IMR-90 (cell line): ENCODE data around the gene PDE4C. TPM values are rescaled to one million over a fixed set of nuclear protein-coding genes. Genes with fewer than 3 reads are reported as not detected.

Experiments used
- ATAC-seq: fragments of 200-7000 bp; cut with Tn5 transposase; 2 replicates; pipeline ENCODE4 v1.9.1; 2020; ENCODE audit warnings: low read depth, mild to moderate bottlenecking, moderate library complexity
- BruUV-seq: library from RNA; stranded (reverse); fragments of 400-500 nt; replicated peaks from 2 replicates; lab custom pipeline; 2021; lab: Mats Ljungman, UMichigan
- CTCF ChIA-PET: fragments of 300-600 bp; formaldehyde crosslinking; extraction: SDS; loops from one replicate; lab custom pipeline; 2021; ENCODE audit warnings: antibody characterized with exemption; lab: Yijun Ruan, JAX
- POLR2A ChIA-PET: fragments of 300-600 bp; sonication (Branson Sonifier 250); formaldehyde crosslinking; loops from one replicate; lab custom pipeline; 2022; ENCODE audit warnings: antibody characterized with exemption; ENCODE audit not compliant: unreplicated experiment; lab: Charles Lee
- DNase-seq: peaks from one replicate; pipeline ENCODE4 v3.0.0; 2013
- H2AFZ ChIP-seq: replicated peaks from 2 replicates; pipeline ENCODE3; 2013; ENCODE audit warnings: low read length, mild to moderate bottlenecking; ENCODE audit not compliant: poor library complexity
- H2AK5ac ChIP-seq: 2 replicates; pipeline ENCODE4 v1.6.1; 2013; ENCODE audit warnings: low read depth, low read length, inconsistent platforms
- H2AK9ac ChIP-seq: replicated peaks from 2 replicates; pipeline ENCODE3; 2013; ENCODE audit warnings: mild to moderate bottlenecking, low read depth, low read length, moderate library complexity; ENCODE audit not compliant: poor library complexity
- H2BK120ac ChIP-seq: 2 replicates; pipeline ENCODE4 v1.6.1; 2013; ENCODE audit warnings: low read depth, low read length, inconsistent platforms
- H2BK15ac ChIP-seq: 3 replicates; pipeline ENCODE4 v1.6.1; 2013; ENCODE audit warnings: low read depth, low read length, inconsistent platforms
- H2BK20ac ChIP-seq: 2 replicates; pipeline ENCODE4 v1.6.1; 2013; ENCODE audit warnings: low read depth, mild to moderate bottlenecking, inconsistent platforms, low read length, moderate library complexity
- H2BK5ac ChIP-seq: 2 replicates; pipeline ENCODE4 v1.6.1; 2013; ENCODE audit warnings: mild to moderate bottlenecking, low read depth, low read length, inconsistent platforms; ENCODE audit not compliant: poor library complexity, severe bottlenecking
- H3K14ac ChIP-seq: replicated peaks from 2 replicates; pipeline ENCODE4 v1.6.1; 2013; ENCODE audit warnings: low read depth, low read length, inconsistent platforms
- H3K18ac ChIP-seq: 2 replicates; pipeline ENCODE4 v1.6.1; 2013; ENCODE audit warnings: low read depth, low read length, control low read depth
- H3K23ac ChIP-seq: 2 replicates; pipeline ENCODE4 v1.6.1; 2013; ENCODE audit warnings: low read depth, low read length, inconsistent platforms
- H3K27ac ChIP-seq: 2 replicates; pipeline ENCODE4 v1.5.1; 2013; ENCODE audit warnings: mild to moderate bottlenecking, control low read depth, low read length; ENCODE audit not compliant: insufficient read depth
- H3K27me3 ChIP-seq: 2 replicates; pipeline ENCODE4 v1.6.1; 2013; ENCODE audit warnings: low read length; ENCODE audit not compliant: control insufficient read depth, insufficient read depth
- H3K36me3 ChIP-seq: 2 replicates; pipeline ENCODE4 v1.6.1; 2013; ENCODE audit warnings: low read length, mixed read lengths; ENCODE audit not compliant: control insufficient read depth, insufficient read depth
- H3K4ac ChIP-seq: 2 replicates; pipeline ENCODE4 v1.6.1; 2013; ENCODE audit warnings: low read depth, low read length, inconsistent platforms
- H3K4me1 ChIP-seq: 2 replicates; pipeline ENCODE4 v1.6.1; 2013; ENCODE audit warnings: low read length, mixed read lengths; ENCODE audit not compliant: control insufficient read depth, insufficient read depth
- H3K4me2 ChIP-seq: 2 replicates; pipeline ENCODE4 v1.6.1; 2013; ENCODE audit warnings: low read depth, mild to moderate bottlenecking, control low read depth, low read length, moderate library complexity
- H3K4me3 ChIP-seq: 2 replicates; pipeline ENCODE4 v1.5.1; 2013; ENCODE audit warnings: low read depth, mild to moderate bottlenecking, control low read depth, low read length, moderate library complexity; ENCODE audit not compliant: insufficient read depth
- H3K56ac ChIP-seq: 2 replicates; pipeline ENCODE4 v1.6.1; 2013; ENCODE audit warnings: low read length, inconsistent platforms; ENCODE audit not compliant: insufficient read depth; ENCODE audit errors: extremely low read depth
- H3K79me1 ChIP-seq, 2 experiments: 2 replicates each; pipeline ENCODE4 v1.6.1; 2013; ENCODE audit warnings: low read length in 2 of 2, inconsistent platforms in 1 of 2, low read depth in 1 of 2
- H3K9ac ChIP-seq: 2 replicates; pipeline ENCODE4 v1.6.1; 2013; ENCODE audit warnings: low read depth, low read length, control low read depth
- H3K9me1 ChIP-seq: 2 replicates; pipeline ENCODE4 v1.6.1; 2013; ENCODE audit warnings: low read length, inconsistent platforms; ENCODE audit not compliant: insufficient read depth
- H3K9me3 ChIP-seq: 2 replicates; pipeline ENCODE4 v1.6.1; 2013; ENCODE audit warnings: low read length; ENCODE audit not compliant: control insufficient read depth, insufficient read depth
- H4K20me1 ChIP-seq: 2 replicates; pipeline ENCODE4 v1.6.1; 2013; ENCODE audit warnings: low read length, inconsistent platforms; ENCODE audit not compliant: insufficient read depth
- H4K5ac ChIP-seq: 2 replicates; pipeline ENCODE4 v1.6.1; 2013; ENCODE audit warnings: mild to moderate bottlenecking, low read depth, low read length, control low read depth
- H4K8ac ChIP-seq, 2 experiments: 2 replicates each; pipeline ENCODE4 v1.6.1; 2013; ENCODE audit warnings: low read depth in 2 of 2, low read length in 2 of 2, control low read depth in 1 of 2, inconsistent platforms in 1 of 2
- H4K91ac ChIP-seq: 2 replicates; pipeline ENCODE4 v1.6.1; 2013; ENCODE audit warnings: low read depth, low read length, inconsistent platforms; ENCODE audit not compliant: insufficient read depth
- BHLHE40 ChIP-seq: fragments of 150-350 bp; IDR thresholded peaks from 2 replicates; pipeline ENCODE4 v1.6.1; 2016; ENCODE audit warnings: mild to moderate bottlenecking, low read depth, low read length
- CEBPB ChIP-seq: IDR thresholded peaks from 2 replicates; pipeline ENCODE4 v1.6.1; 2012; ENCODE audit warnings: low read depth, low read length, improper control_type of control experiment
- CHD1 ChIP-seq: IDR thresholded peaks from 2 replicates; pipeline ENCODE4 v1.6.1; 2012; ENCODE audit warnings: low read depth, low read length, improper control_type of control experiment
- CTCF ChIP-seq: conservative IDR thresholded peaks from 2 replicates; pipeline ENCODE4 v1.5.1; 2012; ENCODE audit warnings: mild to moderate bottlenecking, low read depth, low read length, improper control_type of control experiment
- ELK1 ChIP-seq: fragments of 150-350 bp; IDR thresholded peaks from 2 replicates; pipeline ENCODE4 v1.6.1; 2016; ENCODE audit warnings: low read depth, mild to moderate bottlenecking, low read length, moderate library complexity, borderline replicate concordance
- FOS ChIP-seq: fragments of 150-350 bp; IDR thresholded peaks from 2 replicates; pipeline ENCODE4 v1.6.1; 2016; ENCODE audit warnings: low read depth, low read length
- MAFK ChIP-seq: IDR thresholded peaks from 2 replicates; pipeline ENCODE4 v1.6.1; 2012; ENCODE audit warnings: low read depth, low read length, improper control_type of control experiment
- MAZ ChIP-seq: IDR thresholded peaks from 2 replicates; pipeline ENCODE4 v1.6.1; 2012; ENCODE audit warnings: low read depth, mild to moderate bottlenecking, low read length, improper control_type of control experiment, moderate library complexity, borderline replicate concordance
- NFE2L2 ChIP-seq: fragments of 150-350 bp; IDR thresholded peaks from 2 replicates; pipeline ENCODE4 v1.6.1; 2016; ENCODE audit warnings: low read depth, mild to moderate bottlenecking, low read length
- POLR2A ChIP-seq: IDR thresholded peaks from 2 replicates; pipeline ENCODE4 v1.6.1; 2012; ENCODE audit warnings: mild to moderate bottlenecking, low read depth, low read length
- RAD21 ChIP-seq: IDR thresholded peaks from 2 replicates; pipeline ENCODE4 v1.6.1; 2012; ENCODE audit warnings: low read length, improper control_type of control experiment
- RCOR1 ChIP-seq: IDR thresholded peaks from 2 replicates; pipeline ENCODE4 v1.6.1; 2012; ENCODE audit warnings: mild to moderate bottlenecking, low read length, improper control_type of control experiment; ENCODE audit not compliant: insufficient replicate concordance
- RFX5 ChIP-seq: IDR thresholded peaks from 2 replicates; pipeline ENCODE4 v1.8.0; 2012; ENCODE audit warnings: low read depth, mild to moderate bottlenecking, low read length, moderate library complexity
- SMC3 ChIP-seq: fragments of 150-350 bp; IDR thresholded peaks from 2 replicates; pipeline ENCODE4 v1.6.1; 2016; ENCODE audit warnings: low read depth, mild to moderate bottlenecking, antibody characterized with exemption, low read length, moderate library complexity
- WGBS, 2 experiments: methylation state at CpG; one replicate each; pipeline versions ENCODE4 v1.1.5 to v1.1.7; 2013; ENCODE audit warnings: missing lambda C conversion rate in 2 of 2; ENCODE audit not compliant: insufficient read length in 1 of 2; ENCODE audit errors: extremely low coverage in 2 of 2; 5-methylcytosine and 5-hydroxymethylcytosine counted together
- dilution Hi-C: fragments of 300-500 bp; cut with HindIII; formaldehyde crosslinking; loops from one replicate; pipeline ENCODE4 v1.14.3; 2018; ENCODE audit warnings: low sequenced_read_pairs; ENCODE audit not compliant: unreplicated experiment
- in situ Hi-C: fragments of 300-500 bp; cut with MboI; formaldehyde crosslinking; loops from 3 replicates; pipeline ENCODE4 v1.14.3; 2019; ENCODE audit warnings: low sequenced_read_pairs, inconsistent platforms, mixed read lengths
- intact Hi-C: fragments of 100-400 bp; cut with micrococcal nuclease; formaldehyde crosslinking; loops from 2 replicates; pipeline ENCODE4 v1.10.0; 2022
- polyA plus RNA-seq, 3 experiments: library from polyadenylated mRNA; depleted of rRNA; stranded (reverse); fragments of >200 nt; gene quantifications; 2 replicates each; pipeline ENCODE4 v1.2.3, GENCODE V29; 2012; ENCODE audit warnings: low replicate concordance in 1 of 3
- total RNA-seq: library from RNA; depleted of rRNA; stranded (reverse); fragments of >200 nt; gene quantifications from 2 replicates; pipeline ENCODE4 v1.2.3, GENCODE V29; 2012
- TF ChIP-seq, protein P1 (sequence below): fragments of 150-350 bp; IDR thresholded peaks from 2 replicates; pipeline ENCODE4 v1.6.1; 2017; ENCODE audit warnings: mild to moderate bottlenecking, antibody characterized with exemption, low read length, low read depth

Gene PDE4C
- total and polyA plus RNA-seq, 2 of the 4 experiments (the other 2 are of a cell fraction): 0.18 to 0.24 TPM

- WGBS, 2 experiments: no CpG with 5 or more reads among the region's 18 CpGs
- Histone ChIP-seq H3K36me3 (no peaks in the 10 kb centered on the region), H2AFZ (peak overlapping the region; percentile 5), H4K5ac (no peak overlapping the region), H2AK5ac (no peak overlapping the region), H4K91ac (no peak overlapping the region), H3K4ac (no peak overlapping the region), H2BK120ac (no peak overlapping the region), H3K56ac (no peak overlapping the region), H4K20me1 (no peaks in the 10 kb centered on the region), H3K27me3 (peaks cover 16% of the 10 kb centered on the region; the same call in 1 of the 2 replicates), H2BK5ac (no peak overlapping the region), H2BK15ac (no peak overlapping the region), H3K23ac (no peak overlapping the region), H4K8ac (no peak overlapping the region), H3K9me3 (no peaks in the 10 kb centered on the region), H3K14ac (no peak overlapping the region), H3K4me3 (no peak overlapping the region), H3K9me1 (peaks cover 2% of the 10 kb centered on the region; the same call in 1 of the 2 replicates), H3K27ac (no peak overlapping the region), H3K4me1 (peaks cover 7% of the 10 kb centered on the region), H2BK20ac (no peak overlapping the region), H3K79me1 (no peaks in the 10 kb centered on the region), H3K18ac (no peak overlapping the region), H2AK9ac (no peak overlapping the region), H3K4me2 (no peak overlapping the region), H3K9ac (no peak overlapping the region)
- ChIA-PET POLR2A (no interaction called here), CTCF (no interaction called here)
- ATAC-seq (no peak), DNase-seq (no peak)
- dilution Hi-C loops (no loop called here), in situ Hi-C loops (no loop called here), intact Hi-C loops (no loop called here)
- no TSS peak for BruUV-seq
- TF ChIP-seq CHD1 (no peak), RAD21 (no peak), MAZ (no peak), ELK1 (no peak), POLR2A (no peak), CEBPB (no peak), FOS (no peak), NFE2L2 (no peak), BHLHE40 (no peak), MAFK (no peak), SMC3 (no peak), CTCF (no peak), RFX5 (no peak), RCOR1 (no peak)
- TF ChIP-seq, protein P1, sequence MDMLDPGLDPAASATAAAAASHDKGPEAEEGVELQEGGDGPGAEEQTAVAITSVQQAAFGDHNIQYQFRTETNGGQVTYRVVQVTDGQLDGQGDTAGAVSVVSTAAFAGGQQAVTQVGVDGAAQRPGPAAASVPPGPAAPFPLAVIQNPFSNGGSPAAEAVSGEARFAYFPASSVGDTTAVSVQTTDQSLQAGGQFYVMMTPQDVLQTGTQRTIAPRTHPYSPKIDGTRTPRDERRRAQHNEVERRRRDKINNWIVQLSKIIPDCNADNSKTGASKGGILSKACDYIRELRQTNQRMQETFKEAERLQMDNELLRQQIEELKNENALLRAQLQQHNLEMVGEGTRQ: no peak
Observed at GRCh38 chr19:18226956-18227780, 930 bp upstream of the PDE4C start.
